Activated naive CD4-positive, alpha-beta T cell treated with anti-CD3 and anti-CD28 coated beads, Interleukin-2, amount 50 U/mL, for 72 hours (primary cell): ENCODE data around the gene LSP1. TPM values are rescaled to one million over a fixed set of nuclear protein-coding genes. Genes with fewer than 3 reads are reported as not detected.
A peak's percentile ranks its signal among the peaks of the same experiment; 100 is the strongest.
"Not testable (repeated sequence)": the region's sequence is repeated elsewhere in the genome, so short reads cannot be mapped to it uniquely, and the experiment has no call there.

Experiments used
- ATAC-seq, 2 donors: fragments of 150-1000 bp; cut with Tn5 transposase; 2 replicates each; pipeline ENCODE4 v1.10.0; 2021; ENCODE audit warnings: mild to moderate bottlenecking in 2 of 2, moderate library complexity in 2 of 2
- DNase-seq, 2 donors: peaks; one replicate each; pipeline ENCODE4 v3.0.0; 2021 to 2022; ENCODE audit warnings: low spot score in 2 of 2
- H3K27ac Mint-ChIP-seq, 2 donors: one replicate each; pipeline ENCODE4 v1.8.0; 2022; ENCODE audit warnings: mild to moderate bottlenecking in 2 of 2, mixed read lengths in 2 of 2
- H3K36me3 Mint-ChIP-seq, 2 donors: one replicate each; pipeline ENCODE4 v1.8.0; 2022; ENCODE audit warnings: mixed read lengths in 2 of 2
- H3K9me3 Mint-ChIP-seq, 2 donors: one replicate each; pipeline ENCODE4 v1.8.0; 2022; ENCODE audit warnings: mixed read lengths in 2 of 2
- total RNA-seq, 2 donors: library from RNA; stranded (reverse); gene quantifications; one replicate each; pipeline ENCODE4 v1.2.3, GENCODE V29; 2022

Gene LSP1
- total RNA-seq, 2 donors from 2014 or later: 102 to 263 TPM

- H3K36me3 Mint-ChIP-seq, DNase-seq, H3K9me3 Mint-ChIP-seq, H3K27ac Mint-ChIP-seq, ATAC-seq: not testable (repeated sequence)
These were observed 33.7 kb downstream of the LSP1 start for GRCh38 chr11:1886551-1886950.

GRCh38 chr11:1887451-1888346 lies 34.8 kb downstream of the LSP1 start:
- Mint-ChIP-seq H3K27ac (peak overlapping the region; percentile 4 to 81), H3K36me3 (peaks cover 0 to 9% of the 10 kb centered on the region in 2 donors), H3K9me3 (peaks cover 0 to 5% of the 10 kb centered on the region in 2 donors)
- ATAC-seq (no peak), DNase-seq (no peak)

GRCh38 chr11:1888347-1888753 lies 35.5 kb downstream of the LSP1 start:
- Mint-ChIP-seq H3K27ac (peak overlapping the region; percentile 63 to 81), H3K9me3 (peaks cover 4 to 7% of the 10 kb centered on the region in 2 donors)

GRCh38 chr11:1888811-1889210 lies 35.9 kb downstream of the LSP1 start:
- peaks cover 7 to 8% of the 10 kb centered on the region in 2 donors for H3K9me3 Mint-ChIP-seq
- H3K36me3 Mint-ChIP-seq: peaks cover 0 to 9% of the 10 kb centered on the region in 2 donors
- peak overlapping the region; percentile 63 to 81 for H3K27ac Mint-ChIP-seq
- ATAC-seq (peak in 1 of 2 donors; percentile 3), DNase-seq (no peak)

More at GRCh38 chr11:1888347-1888753, 35.5 kb downstream of the LSP1 start:
- H3K36me3 Mint-ChIP-seq: peaks cover 0 to 9% of the 10 kb centered on the region in 2 donors
- ATAC-seq (no peak), DNase-seq (peak in 1 of 2 donors; percentile 54)

- Mint-ChIP-seq H3K9me3 (peaks cover 7 to 8% of the 10 kb centered on the region in 2 donors), H3K36me3 (peaks cover 0 to 9% of the 10 kb centered on the region in 2 donors), H3K27ac (peak overlapping the region; percentile 63 to 81)
- peak; percentile 68 to 78 for DNase-seq
- ATAC-seq: peak; percentile 78 to 84
These were observed 36.5 kb downstream of the LSP1 start for GRCh38 chr11:1889224-1889930.

GRCh38 chr11:1889941-1890855 lies 37.3 kb downstream of the LSP1 start:
- Mint-ChIP-seq H3K27ac (peak overlapping the region; percentile 51 to 81), H3K9me3 (peaks cover 7 to 8% of the 10 kb centered on the region in 2 donors), H3K36me3 (peaks cover 0 to 9% of the 10 kb centered on the region in 2 donors)
- DNase-seq (peak in 1 of 2 donors; percentile 57), ATAC-seq (peak; percentile 17 to 24)

- Mint-ChIP-seq H3K27ac (peak overlapping the region in 1 of 2 donors; percentile 81), H3K36me3 (peaks cover 0 to 9% of the 10 kb centered on the region in 2 donors), H3K9me3 (peaks cover 7 to 8% of the 10 kb centered on the region in 2 donors)
- ATAC-seq (peak; percentile 22 to 23), DNase-seq (peak in 1 of 2 donors; percentile 61)
These were observed 38.3 kb downstream of the LSP1 start for GRCh38 chr11:1890856-1891830.

- peak within 1 kb of the TSS; percentile 11 to 81 for H3K27ac Mint-ChIP-seq
- peaks cover 0 to 9% of the 10 kb centered on the region in 2 donors for H3K36me3 Mint-ChIP-seq
- DNase-seq: no peak
- no peak for ATAC-seq
- H3K9me3 Mint-ChIP-seq: peaks cover 7 to 8% of the 10 kb centered on the region in 2 donors
These were observed 38.9 kb downstream of the LSP1 start, which contains the start of gene PRR33 for GRCh38 chr11:1891831-1892115. TSS of gene PRR33 (minus strand) at chr11:1891895. CDS start at chr11:1890584, 1,311 bp downstream.

- Mint-ChIP-seq H3K27ac (no peak overlapping the region), H3K36me3 (peaks cover 0 to 9% of the 10 kb centered on the region in 2 donors), H3K9me3 (peaks cover 7 to 8% of the 10 kb centered on the region in 2 donors)
- DNase-seq (no peak), ATAC-seq (no peak)
These were observed 39.2 kb downstream of the LSP1 start for GRCh38 chr11:1892116-1892515.

GRCh38 chr11:1892558-1892957 lies 39.7 kb downstream of the LSP1 start:
- Mint-ChIP-seq H3K27ac (peak overlapping the region in 1 of 2 donors; percentile 11), H3K36me3 (peaks cover 0 to 9% of the 10 kb centered on the region in 2 donors), H3K9me3 (peaks cover 7 to 8% of the 10 kb centered on the region in 2 donors)
- DNase-seq: no peak
- no peak for ATAC-seq

- H3K36me3 Mint-ChIP-seq: peaks cover 0 to 3% of the 10 kb centered on the region in 2 donors
- ATAC-seq (no peak), DNase-seq (no peak)
- H3K9me3 Mint-ChIP-seq: peaks cover 7 to 8% of the 10 kb centered on the region in 2 donors
- peak overlapping the region in 1 of 2 donors; percentile 70 for H3K27ac Mint-ChIP-seq
These were observed 40.9 kb downstream of the LSP1 start for GRCh38 chr11:1893581-1894359.

GRCh38 chr11:1894759-1895158 lies 41.9 kb downstream of the LSP1 start:
- H3K27ac Mint-ChIP-seq: no peak overlapping the region
- H3K9me3 Mint-ChIP-seq: peaks cover 7 to 8% of the 10 kb centered on the region in 2 donors
- DNase-seq: no peak
- no peaks in the 10 kb centered on the region for H3K36me3 Mint-ChIP-seq
- no peak for ATAC-seq

GRCh38 chr11:1896468-1896867 lies 43.6 kb downstream of the LSP1 start:
- H3K36me3 Mint-ChIP-seq: no peaks in the 10 kb centered on the region
- no peak for DNase-seq
- no peak for ATAC-seq
- peaks cover 7 to 8% of the 10 kb centered on the region in 2 donors for H3K9me3 Mint-ChIP-seq
- H3K27ac Mint-ChIP-seq: no peak overlapping the region

- no peaks in the 10 kb centered on the region for H3K36me3 Mint-ChIP-seq
- no peak overlapping the region for H3K27ac Mint-ChIP-seq
- ATAC-seq (no peak), DNase-seq (no peak)
- H3K9me3 Mint-ChIP-seq: peaks cover 7 to 8% of the 10 kb centered on the region in 2 donors
These were observed 44.0 kb downstream of the LSP1 start for GRCh38 chr11:1896923-1897322.
